ENCODE results near the gene FANCC. TPM values are rescaled to one million over a fixed set of nuclear protein-coding genes. Genes with fewer than 3 reads are reported as not detected.

Gene FANCC, protein sequence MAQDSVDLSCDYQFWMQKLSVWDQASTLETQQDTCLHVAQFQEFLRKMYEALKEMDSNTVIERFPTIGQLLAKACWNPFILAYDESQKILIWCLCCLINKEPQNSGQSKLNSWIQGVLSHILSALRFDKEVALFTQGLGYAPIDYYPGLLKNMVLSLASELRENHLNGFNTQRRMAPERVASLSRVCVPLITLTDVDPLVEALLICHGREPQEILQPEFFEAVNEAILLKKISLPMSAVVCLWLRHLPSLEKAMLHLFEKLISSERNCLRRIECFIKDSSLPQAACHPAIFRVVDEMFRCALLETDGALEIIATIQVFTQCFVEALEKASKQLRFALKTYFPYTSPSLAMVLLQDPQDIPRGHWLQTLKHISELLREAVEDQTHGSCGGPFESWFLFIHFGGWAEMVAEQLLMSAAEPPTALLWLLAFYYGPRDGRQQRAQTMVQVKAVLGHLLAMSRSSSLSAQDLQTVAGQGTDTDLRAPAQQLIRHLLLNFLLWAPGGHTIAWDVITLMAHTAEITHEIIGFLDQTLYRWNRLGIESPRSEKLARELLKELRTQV
- 10 to 100 TPM; 12.9 to 14.8 TPM for total RNA-seq

DNA sequence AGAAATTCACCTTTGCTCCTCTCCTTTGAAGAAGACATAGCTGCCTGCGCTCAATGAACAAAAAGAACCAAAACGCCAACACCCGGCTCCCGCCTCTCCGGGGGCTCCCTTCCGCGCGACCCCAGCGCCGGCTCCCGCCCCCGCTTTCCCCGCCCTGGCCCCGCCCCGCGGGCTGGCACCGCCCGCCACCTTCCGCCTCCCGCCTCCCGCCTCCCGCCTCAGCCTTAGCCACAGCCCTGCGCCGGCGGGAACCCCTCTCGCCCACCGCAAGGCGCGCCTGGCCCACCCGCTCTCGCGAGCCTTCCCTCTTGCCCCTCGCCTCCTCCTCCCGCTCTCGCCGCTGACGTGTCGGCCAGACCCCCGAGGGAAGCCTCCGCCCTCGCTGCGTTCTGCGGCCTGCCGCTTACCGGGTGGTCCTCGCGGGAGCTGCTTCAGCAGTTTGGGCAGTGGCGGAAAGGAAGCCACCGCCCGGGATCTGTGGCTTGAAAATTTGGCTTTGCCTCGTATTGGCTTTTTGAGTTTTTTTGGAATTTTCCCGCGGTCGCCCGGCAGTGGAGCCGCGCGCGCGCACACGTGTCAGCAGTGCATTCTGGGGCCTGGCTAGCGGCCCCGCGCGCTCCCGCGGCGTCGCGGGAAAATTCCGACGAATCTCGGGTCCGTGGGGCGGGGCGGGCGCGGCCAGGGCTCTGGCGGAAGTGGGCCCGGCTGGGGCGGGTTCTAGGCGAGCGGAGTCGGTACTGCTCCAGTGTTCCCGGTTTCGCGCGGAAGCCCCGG lies at the start of gene FANCC:
TSS of gene FANCC (minus strand) at position 591 of the 774 bp plus-strand sequence. CDS start 68,418 bp downstream, outside the sequence.
- H3K9me3 Mint-ChIP-seq, result peaks cover 1% of the 10 kb centered on the region
- ATAC-seq (ENCODE audit: low read depth), result peak; percentile 80
- POLR2A ChIA-PET, result interaction anchor here (0.5 to 1.2 kb wide), 3 partner anchors 52 to 194 kb away, joined by 3 to 6 read pairs (median 3); no protein-coding TSS in a partner anchor
- H3K4me1 Mint-ChIP-seq, result peaks cover 27% of the 10 kb centered on the region
- H3K4me3 Mint-ChIP-seq, result peak within 1 kb of the TSS; percentile 92
- DNase-seq, result peak; percentile 91
- peaks cover 10% of the 10 kb centered on the region for H3K27me3 Mint-ChIP-seq
- H3K36me3 Mint-ChIP-seq, result peaks cover 2% of the 10 kb centered on the region
- peak within 1 kb of the TSS; percentile 91 for H3K27ac Mint-ChIP-seq

DNA sequence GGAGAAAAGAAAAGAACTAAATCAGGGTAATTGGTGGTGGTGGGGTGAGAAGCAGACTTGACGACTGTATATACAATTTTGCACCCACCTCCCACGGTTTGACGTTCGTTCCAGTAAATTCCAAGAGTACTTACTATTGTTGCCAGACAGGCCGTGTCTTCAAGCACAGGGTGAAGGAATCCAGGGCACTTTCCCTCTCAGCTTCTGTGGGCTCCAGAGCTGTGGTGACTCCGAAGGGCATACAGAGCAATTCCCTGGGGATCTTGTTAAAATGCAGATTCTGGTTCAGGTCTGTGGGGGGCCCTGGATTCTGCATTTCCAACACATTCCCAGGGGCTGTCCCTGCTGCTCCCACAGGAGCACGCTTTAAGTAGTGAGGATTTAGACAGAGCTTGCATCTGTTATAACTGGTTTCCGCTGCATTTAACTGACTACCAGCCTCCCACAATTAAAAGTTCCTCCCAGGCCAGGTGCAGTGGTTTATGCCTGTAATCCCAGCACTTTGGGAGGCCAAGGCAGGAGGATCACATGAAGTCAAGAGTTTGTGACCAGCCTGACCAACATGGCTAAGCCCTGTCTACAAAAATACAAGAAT lies 49.3 kb upstream of the FANCC start:
- Mint-ChIP-seq H3K9me3 (no peaks in the 10 kb centered on the region), H3K27ac (no peak overlapping the region), H3K4me3 (no peak overlapping the region), H3K27me3 (peaks cover 46% of the 10 kb centered on the region), H3K4me1 (no peaks in the 10 kb centered on the region), H3K36me3 (no peaks in the 10 kb centered on the region)
- ATAC-seq (ENCODE audit: low read depth), result no peak
- DNase-seq, result no peak
- POLR2A ChIA-PET, result no interaction called here

DNA sequence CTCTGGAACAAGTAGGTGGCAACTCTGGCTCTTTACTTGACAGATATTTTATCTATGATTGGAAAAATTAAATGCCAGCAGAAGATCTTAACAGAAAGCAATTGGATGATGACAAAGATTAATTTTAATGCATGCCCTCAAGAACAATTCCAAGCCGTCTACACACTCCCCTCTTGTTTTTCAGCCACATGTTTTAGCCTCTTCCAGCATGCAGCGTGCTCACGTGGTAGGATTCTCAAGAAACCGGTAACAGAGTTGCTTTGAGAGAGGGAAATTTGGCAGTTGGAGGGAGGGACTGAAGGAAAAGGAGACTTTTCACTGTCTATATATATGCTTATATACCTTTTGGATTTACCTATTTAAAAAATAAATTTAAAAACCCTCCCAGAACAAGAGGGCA lies 48.3 kb upstream of the FANCC start:
- no peak for DNase-seq
- ATAC-seq (ENCODE audit: low read depth), result no peak
- Mint-ChIP-seq H3K36me3 (no peaks in the 10 kb centered on the region), H3K4me1 (no peaks in the 10 kb centered on the region), H3K27ac (no peak overlapping the region), H3K27me3 (peaks cover 49% of the 10 kb centered on the region), H3K4me3 (no peak overlapping the region), H3K9me3 (no peaks in the 10 kb centered on the region)
- POLR2A ChIA-PET, result no interaction called here

DNA sequence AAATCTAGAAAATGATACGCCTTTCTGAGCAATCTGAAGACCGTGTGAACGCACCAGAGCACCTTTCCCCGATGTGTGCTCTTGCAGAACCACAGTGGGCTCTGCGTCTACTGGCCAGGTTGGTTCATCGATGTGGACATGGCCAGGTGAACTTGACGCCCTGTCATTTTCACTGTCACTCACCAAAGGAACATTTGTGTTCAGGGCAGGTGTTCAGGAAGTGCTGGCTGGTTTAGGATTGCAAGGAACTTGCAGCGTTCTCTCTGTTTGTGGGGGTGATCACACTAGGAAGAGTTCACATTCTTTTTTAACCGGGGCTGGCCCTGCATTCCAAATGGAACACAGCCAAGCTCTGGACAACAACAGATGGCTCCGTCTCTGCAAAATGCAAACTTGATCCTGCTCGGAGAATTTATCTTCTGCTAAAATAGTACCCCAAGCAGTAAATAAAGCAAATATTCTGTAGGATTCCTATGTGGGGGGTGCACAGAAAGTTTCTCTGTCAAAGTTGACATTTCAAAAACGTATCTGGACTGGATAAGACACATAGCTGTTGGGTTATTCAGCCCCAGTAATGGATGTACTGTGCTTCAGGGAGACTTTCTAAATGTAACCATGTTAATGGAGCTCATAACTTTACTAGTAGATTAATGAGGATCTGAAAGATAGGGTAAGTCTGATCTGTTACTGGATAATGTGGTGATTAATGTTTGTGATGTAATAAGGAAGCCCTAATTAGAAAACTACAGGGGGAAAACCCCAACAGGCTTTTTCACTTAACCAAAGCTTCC lies 45.7 kb upstream of the FANCC start:
- ATAC-seq (ENCODE audit: low read depth), result no peak

DNA sequence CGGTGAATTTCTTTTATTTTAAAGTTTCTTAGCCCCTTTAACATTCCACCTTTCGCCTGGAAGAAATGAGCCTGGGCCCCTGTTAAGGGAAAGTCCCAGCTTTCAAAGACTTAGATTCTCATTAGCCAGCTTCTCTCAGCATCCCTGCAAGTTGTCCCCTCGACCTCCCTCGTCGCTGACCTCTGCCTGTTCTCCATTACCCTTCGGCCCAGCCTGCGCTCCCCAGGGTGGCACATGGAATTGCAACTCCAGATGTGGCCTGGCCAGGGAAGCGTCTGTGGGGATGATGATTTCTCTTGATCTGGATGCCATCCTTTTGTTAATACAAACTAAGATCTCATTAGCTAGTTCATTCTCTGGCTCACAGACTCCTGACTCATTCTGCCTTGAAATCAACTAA lies 43.4 kb upstream of the FANCC start:
- H3K4me1 Mint-ChIP-seq, result no peaks in the 10 kb centered on the region
- H3K9me3 Mint-ChIP-seq, result no peaks in the 10 kb centered on the region
- no peak overlapping the region for H3K4me3 Mint-ChIP-seq
- H3K27me3 Mint-ChIP-seq, result peaks cover 44% of the 10 kb centered on the region
- H3K27ac Mint-ChIP-seq, result no peak overlapping the region
- DNase-seq, result no peak
- ATAC-seq (ENCODE audit: low read depth), result no peak
- no peaks in the 10 kb centered on the region for H3K36me3 Mint-ChIP-seq
- POLR2A ChIA-PET, result no interaction called here

More for the DNA sequence above, 45.7 kb upstream of the FANCC start:
- Mint-ChIP-seq H3K9me3 (no peaks in the 10 kb centered on the region), H3K4me3 (no peak overlapping the region), H3K4me1 (no peaks in the 10 kb centered on the region), H3K36me3 (no peaks in the 10 kb centered on the region), H3K27me3 (peaks cover 37% of the 10 kb centered on the region), H3K27ac (no peak overlapping the region)
- POLR2A ChIA-PET, result no interaction called here
- DNase-seq, result no peak

DNA sequence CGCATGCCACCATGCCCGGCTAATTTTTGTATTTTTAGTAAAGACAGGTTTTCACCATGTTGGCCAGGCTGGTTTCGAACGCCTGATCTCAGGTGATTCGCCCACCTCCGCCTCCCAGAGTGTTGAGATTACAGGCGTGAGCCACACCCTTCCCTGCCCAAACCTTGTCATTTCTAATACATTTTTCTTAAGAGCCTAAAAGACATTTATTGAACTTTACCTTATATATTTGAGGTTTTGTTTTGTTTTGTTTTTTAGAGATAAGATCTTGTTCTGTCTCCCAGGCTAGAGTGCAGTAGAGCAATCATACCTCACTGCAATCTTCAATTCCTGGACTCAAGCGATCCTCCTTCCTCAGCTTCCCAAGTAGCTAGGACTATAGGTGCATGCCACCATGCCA lies 39.8 kb upstream of the FANCC start:
- no peak for ATAC-seq (ENCODE audit: low read depth)
- no peak overlapping the region for H3K4me3 Mint-ChIP-seq
- peaks cover 46% of the 10 kb centered on the region for H3K27me3 Mint-ChIP-seq
- no peak overlapping the region for H3K27ac Mint-ChIP-seq
- no peaks in the 10 kb centered on the region for H3K4me1 Mint-ChIP-seq
- POLR2A ChIA-PET, result no interaction called here
- H3K9me3 Mint-ChIP-seq, result no peaks in the 10 kb centered on the region
- H3K36me3 Mint-ChIP-seq, result no peaks in the 10 kb centered on the region
- no peak for DNase-seq

DNA sequence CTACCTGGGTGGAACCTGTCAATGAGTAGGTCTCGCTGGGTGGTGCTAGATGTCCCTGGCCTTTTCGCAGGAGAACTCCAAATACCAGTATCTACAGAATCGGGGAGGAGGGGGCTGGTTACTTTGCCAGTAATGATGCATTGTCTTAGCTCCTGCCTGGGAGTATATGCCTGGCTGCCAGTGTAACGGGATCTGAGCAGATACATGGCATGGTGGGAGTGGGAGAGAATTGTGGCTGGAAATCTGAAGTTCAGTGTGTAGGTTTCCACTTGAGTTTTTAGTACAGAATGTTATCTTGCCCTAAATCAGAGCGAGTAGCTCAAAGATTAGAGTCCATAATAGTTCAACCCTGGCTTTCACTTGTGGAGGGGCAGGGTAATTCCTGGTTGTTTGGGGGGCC lies 38.0 kb upstream of the FANCC start:
- no peak for ATAC-seq (ENCODE audit: low read depth)
- peaks cover 42% of the 10 kb centered on the region for H3K27me3 Mint-ChIP-seq
- POLR2A ChIA-PET, result no interaction called here
- no peak overlapping the region for H3K27ac Mint-ChIP-seq
- no peak for DNase-seq
- no peak overlapping the region for H3K4me3 Mint-ChIP-seq
- no peaks in the 10 kb centered on the region for H3K4me1 Mint-ChIP-seq
- no peaks in the 10 kb centered on the region for H3K36me3 Mint-ChIP-seq
- no peaks in the 10 kb centered on the region for H3K9me3 Mint-ChIP-seq

DNA sequence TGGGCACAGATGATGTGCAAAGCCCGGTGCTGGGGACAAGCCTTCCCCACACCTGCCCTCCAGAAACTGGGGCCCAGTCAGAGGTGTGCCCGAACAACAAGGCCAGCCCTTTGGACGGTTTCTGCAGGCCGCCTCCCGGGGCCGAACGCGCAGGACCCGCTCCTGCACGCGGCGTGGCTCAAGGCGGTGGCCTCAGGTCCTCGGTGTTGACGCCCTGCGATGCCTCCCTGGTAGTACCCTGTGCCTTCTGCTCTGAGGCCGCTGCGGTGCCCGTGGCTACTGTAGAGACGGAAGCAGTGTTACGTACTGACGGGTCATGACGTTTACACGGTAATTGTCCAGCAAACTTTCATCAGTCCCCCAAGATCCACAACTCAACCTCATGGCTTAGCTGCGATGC lies 33.5 kb upstream of the FANCC start:
- Mint-ChIP-seq H3K4me1 (peaks cover 6% of the 10 kb centered on the region), H3K9me3 (no peaks in the 10 kb centered on the region), H3K27me3 (peaks cover 51% of the 10 kb centered on the region), H3K4me3 (no peak overlapping the region), H3K27ac (no peak overlapping the region), H3K36me3 (no peaks in the 10 kb centered on the region)
- POLR2A ChIA-PET, result no interaction called here
- no peak for ATAC-seq (ENCODE audit: low read depth)
- no peak for DNase-seq

DNA sequence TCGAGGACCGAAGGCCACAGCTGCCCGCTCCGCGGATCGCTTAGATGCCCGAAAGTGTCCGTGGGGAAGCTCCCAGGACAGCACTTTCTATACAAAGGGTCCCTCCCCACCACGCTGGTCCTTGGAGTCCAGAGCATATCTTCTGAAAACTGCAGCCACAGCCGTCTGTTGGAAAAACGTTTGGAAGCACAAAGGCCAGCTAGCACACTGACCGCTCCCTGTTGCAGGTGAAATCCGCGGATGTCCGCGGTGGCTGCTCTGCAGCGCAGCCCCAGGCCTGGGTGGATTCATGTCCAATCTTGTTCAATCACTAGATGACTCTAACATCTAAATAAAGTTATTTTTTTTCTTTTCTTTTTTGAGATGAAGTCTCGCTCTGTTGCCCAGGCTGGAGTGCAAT lies 32.8 kb upstream of the FANCC start:
- peaks cover 44% of the 10 kb centered on the region for H3K27me3 Mint-ChIP-seq
- ATAC-seq (ENCODE audit: low read depth) (no peak), DNase-seq (no peak)
- peaks cover 6% of the 10 kb centered on the region for H3K4me1 Mint-ChIP-seq
- H3K27ac Mint-ChIP-seq, result no peak overlapping the region
- H3K9me3 Mint-ChIP-seq, result no peaks in the 10 kb centered on the region
- POLR2A ChIA-PET, result no interaction called here
- no peaks in the 10 kb centered on the region for H3K36me3 Mint-ChIP-seq
- no peak overlapping the region for H3K4me3 Mint-ChIP-seq

DNA sequence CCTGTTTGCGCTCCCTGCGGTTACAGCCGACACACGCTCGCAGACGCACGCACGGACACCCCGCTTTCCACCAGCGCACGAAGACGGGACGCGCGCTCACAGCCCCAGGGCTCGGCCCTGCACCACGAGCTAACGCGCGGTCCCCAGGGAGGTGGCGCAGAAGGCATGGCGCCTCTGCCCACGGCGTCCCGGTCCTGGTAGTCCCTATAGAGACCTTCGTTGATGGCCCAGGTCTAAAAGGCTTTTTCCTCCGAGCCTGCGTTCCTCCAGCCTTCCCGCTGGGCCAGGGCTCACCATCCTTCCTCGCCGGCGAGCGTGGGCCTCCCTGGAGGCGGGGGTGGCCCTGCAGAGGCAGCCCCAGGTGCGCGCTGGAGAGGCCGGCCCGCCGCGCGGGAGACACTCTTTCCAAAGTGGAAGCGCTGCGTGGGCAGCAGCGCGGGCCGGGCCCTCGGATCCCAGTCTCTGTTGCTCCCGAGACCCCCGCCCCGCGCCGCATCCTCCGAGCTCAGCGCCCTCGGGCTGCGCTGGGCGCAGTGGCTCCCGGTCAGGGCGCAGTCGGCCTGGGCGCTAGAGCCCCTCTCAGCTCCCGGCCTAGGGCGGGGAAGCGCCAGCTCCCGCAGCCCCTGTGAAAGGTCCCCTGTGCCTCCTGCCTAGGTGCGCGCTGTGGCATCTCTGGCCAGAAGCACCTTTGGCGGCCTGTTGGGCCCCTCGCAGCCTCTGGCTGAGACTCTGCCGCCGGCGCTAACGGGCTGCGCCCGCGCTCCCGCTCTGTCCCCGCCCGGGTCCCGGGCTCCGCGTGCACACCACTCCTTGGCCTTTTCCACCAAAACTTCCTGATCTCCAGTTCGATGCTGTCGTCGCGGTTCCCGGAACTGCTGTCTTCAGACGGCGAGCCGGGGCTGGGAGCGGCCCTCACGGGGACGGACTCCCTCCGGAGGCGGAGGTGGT lies 31.9 kb upstream of the FANCC start:
- ATAC-seq (ENCODE audit: low read depth), result no peak
- H3K27me3 Mint-ChIP-seq, result peaks cover 36% of the 10 kb centered on the region
- H3K36me3 Mint-ChIP-seq, result no peaks in the 10 kb centered on the region
- H3K4me1 Mint-ChIP-seq, result peaks cover 6% of the 10 kb centered on the region
- POLR2A ChIA-PET, result no interaction called here
- DNase-seq, result peak; percentile 36
- H3K9me3 Mint-ChIP-seq, result no peaks in the 10 kb centered on the region
- no peak overlapping the region for H3K27ac Mint-ChIP-seq
- peak overlapping the region; percentile 69 for H3K4me3 Mint-ChIP-seq

DNA sequence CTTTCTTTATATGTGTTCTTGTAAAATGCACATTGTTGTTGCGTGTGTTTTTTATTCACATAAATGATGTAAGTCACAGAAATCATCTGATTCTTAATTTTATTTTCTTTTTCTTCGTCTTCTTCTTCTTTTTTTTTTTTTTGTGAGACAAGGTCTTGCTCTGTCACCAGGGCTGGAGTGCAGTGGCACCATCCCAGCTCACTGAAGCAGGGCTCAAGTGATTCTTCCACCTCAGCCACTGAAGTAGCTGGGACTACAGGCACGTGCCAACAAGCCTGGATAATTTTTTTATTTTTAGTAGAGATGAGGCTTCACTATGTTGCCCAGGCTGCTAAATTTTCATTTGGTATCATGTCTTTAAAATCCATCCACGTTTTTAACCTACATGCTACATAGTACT lies 28.5 kb upstream of the FANCC start:
- ATAC-seq (ENCODE audit: low read depth), result no peak
- H3K27me3 Mint-ChIP-seq, result peaks cover 31% of the 10 kb centered on the region

DNA sequence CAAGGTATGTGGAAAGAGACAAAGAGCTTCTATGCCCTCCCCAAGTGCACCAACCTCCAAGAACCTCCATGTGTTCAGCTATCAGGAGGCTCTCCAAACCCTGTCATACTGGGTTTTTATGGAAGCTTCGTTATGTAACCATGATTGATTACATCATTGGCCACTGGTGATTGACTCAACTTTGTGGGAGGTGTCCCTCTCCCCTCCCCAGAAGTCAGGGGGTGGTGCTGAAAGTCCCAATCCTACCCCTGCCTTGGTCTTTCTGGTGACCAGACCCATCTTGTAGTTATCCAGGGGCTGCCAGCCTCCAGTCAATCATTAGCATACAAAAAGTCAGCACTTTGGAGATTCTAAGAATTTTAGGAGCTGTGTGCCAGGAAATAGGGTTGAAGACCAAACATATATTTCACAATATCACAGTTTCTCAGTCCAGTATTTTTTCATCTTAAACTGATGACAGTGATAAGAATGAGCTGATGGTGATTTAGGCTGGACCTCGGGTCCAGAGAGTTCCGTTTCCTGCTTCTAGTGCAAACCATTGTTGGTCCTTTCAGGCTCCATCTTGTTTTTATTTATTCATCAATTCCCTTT lies 27.3 kb upstream of the FANCC start:
- ATAC-seq (ENCODE audit: low read depth) (no peak), DNase-seq (no peak)
- POLR2A ChIA-PET, result no interaction called here
- Mint-ChIP-seq H3K4me3 (no peak overlapping the region), H3K4me1 (peaks cover 17% of the 10 kb centered on the region), H3K36me3 (no peaks in the 10 kb centered on the region), H3K27me3 (peaks cover 22% of the 10 kb centered on the region), H3K27ac (no peak overlapping the region), H3K9me3 (no peaks in the 10 kb centered on the region)

More for the DNA sequence above, 28.5 kb upstream of the FANCC start:
- H3K9me3 Mint-ChIP-seq, result no peaks in the 10 kb centered on the region
- H3K4me3 Mint-ChIP-seq, result no peak overlapping the region
- DNase-seq, result no peak
- H3K27ac Mint-ChIP-seq, result no peak overlapping the region
- POLR2A ChIA-PET, result interaction anchor here (0.7 kb wide), 1 partner anchor 516 kb away, joined by 3 read pairs; no protein-coding TSS in a partner anchor
- H3K36me3 Mint-ChIP-seq, result no peaks in the 10 kb centered on the region
- peaks cover 19% of the 10 kb centered on the region for H3K4me1 Mint-ChIP-seq
